ENCODE measurements around the gene SLC2A13.
"Not testable (repeated sequence)": the region's sequence is repeated elsewhere in the genome, so short reads cannot be mapped to it uniquely, and the experiment has no call there.

Gene SLC2A13

DNA sequence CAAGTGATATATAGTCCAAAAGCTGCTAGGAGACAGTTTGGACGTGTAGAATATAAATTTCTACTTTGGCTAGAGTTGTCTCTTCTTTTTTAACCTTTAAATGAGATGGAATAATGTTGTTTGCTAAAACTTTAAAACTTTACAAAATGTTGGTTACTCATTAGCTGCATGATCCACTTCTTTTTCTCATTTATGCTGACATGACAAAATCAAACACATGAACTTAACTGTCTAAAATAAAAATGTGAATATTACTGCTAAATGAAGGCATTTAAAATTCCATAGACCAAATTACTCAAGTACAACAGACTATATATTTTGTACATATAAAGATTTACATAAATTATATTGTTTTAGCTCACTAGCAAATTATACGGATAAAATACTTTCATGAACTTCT is 350.4 kb downstream of the SLC2A13 start:
- in situ Hi-C loops (cut with MboI; ENCODE audit: low pct_unique_long_range_greater_than_20kb, low sequenced_read_pairs, unreplicated experiment) = loop anchor here (25.0 kb wide), 1 partner anchor 357 kb away; the partner anchor contains the start of gene SLC2A13

DNA sequence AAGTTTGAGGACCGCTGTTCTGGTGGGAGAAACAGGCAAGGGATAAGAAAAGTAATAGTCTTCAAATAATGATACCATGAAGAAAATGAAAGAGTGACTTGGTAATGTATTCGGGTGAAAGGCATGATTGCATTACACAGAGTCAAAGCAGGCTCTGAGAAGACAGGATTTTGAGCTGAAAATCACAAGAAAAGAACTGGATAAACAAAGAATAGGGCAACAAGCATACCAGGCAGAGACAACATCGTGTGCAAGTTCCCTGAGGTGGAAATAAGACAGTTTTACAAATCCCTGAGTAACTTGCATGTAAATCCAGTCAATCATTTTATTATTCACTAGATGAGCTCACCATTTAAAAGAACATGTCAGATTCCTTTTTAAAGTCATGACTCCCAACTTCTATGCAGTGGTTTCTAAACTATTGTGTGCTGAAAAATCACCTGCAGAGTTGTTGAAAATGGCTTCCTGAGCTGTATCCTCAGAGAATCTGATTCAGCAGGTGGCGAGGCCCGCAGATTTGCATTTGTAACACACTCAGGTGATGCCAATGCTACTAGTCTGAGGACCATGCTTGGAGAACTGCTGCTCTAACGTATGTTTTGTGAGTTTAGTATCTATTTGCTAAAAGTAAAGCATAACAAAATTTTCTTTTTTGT is 353.3 kb downstream of the SLC2A13 start:
- in situ Hi-C loops (cut with MboI; ENCODE audit: low pct_unique_long_range_greater_than_20kb, low sequenced_read_pairs, unreplicated experiment) = loop anchor here (25.0 kb wide), 1 partner anchor 360 kb away; the partner anchor contains the start of gene SLC2A13
- TF ChIP-seq, protein P1, sequence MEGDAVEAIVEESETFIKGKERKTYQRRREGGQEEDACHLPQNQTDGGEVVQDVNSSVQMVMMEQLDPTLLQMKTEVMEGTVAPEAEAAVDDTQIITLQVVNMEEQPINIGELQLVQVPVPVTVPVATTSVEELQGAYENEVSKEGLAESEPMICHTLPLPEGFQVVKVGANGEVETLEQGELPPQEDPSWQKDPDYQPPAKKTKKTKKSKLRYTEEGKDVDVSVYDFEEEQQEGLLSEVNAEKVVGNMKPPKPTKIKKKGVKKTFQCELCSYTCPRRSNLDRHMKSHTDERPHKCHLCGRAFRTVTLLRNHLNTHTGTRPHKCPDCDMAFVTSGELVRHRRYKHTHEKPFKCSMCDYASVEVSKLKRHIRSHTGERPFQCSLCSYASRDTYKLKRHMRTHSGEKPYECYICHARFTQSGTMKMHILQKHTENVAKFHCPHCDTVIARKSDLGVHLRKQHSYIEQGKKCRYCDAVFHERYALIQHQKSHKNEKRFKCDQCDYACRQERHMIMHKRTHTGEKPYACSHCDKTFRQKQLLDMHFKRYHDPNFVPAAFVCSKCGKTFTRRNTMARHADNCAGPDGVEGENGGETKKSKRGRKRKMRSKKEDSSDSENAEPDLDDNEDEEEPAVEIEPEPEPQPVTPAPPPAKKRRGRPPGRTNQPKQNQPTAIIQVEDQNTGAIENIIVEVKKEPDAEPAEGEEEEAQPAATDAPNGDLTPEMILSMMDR (IDR thresholded peaks at IDR 0.05; ENCODE audit: extremely low read depth, insufficient read depth, missing control alignments) = no peak
- no peak for DNase-seq (ENCODE audit: low spot score)

More for the DNA sequence above, 350.4 kb downstream of the SLC2A13 start:
- TF ChIP-seq, protein P1 (IDR thresholded peaks at IDR 0.05; ENCODE audit: extremely low read depth, insufficient read depth, missing control alignments) = no peak
- DNase-seq (ENCODE audit: low spot score) = no peak

DNA sequence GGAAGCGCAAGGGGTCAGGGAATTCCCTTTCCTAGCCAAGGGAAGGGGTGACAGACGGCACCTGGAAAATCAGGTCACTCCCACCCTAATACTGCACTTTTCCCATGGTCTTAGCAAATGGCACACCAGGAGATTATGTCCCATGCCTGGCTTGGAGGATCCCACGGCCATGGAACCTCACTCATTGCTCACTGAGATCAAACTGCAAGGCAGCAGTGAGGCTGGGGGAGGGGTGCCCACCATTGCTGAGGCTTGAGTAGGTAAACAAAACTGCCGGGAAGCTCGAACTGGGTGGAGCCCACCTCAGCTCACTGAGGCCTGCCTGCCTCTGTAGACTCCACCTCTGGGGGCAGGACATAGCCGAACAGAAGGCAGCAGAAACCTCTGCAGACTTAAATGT is 359.7 kb downstream of the SLC2A13 start:
- in situ Hi-C loops (cut with MboI; ENCODE audit: low pct_unique_long_range_greater_than_20kb, low sequenced_read_pairs, unreplicated experiment); DNase-seq (ENCODE audit: low spot score): not testable (repeated sequence)

DNA sequence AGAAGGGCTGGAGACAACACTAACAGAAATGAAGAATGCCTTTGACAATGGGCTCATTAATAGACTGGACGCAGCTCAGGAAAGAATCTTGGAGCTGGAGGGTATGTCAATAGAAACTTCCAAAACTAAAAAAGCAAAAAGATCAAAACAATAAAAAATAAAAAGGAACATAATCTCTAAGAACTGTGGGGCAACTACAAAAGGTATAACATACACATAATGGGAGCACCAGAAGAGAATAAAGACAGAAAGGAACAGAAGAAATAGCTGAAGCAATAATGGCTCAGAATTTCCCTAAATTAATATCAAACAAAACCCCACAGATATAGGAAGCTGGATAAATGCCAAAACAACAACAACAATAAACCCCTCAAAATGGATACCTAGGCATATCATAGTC is 362.2 kb downstream of the SLC2A13 start:
- in situ Hi-C loops (cut with MboI; ENCODE audit: low pct_unique_long_range_greater_than_20kb, low sequenced_read_pairs, unreplicated experiment) = no loop called here
- DNase-seq (ENCODE audit: low spot score) = no peak
- TF ChIP-seq, protein P1 (IDR thresholded peaks at IDR 0.05; ENCODE audit: extremely low read depth, insufficient read depth, missing control alignments) = no peak

DNA sequence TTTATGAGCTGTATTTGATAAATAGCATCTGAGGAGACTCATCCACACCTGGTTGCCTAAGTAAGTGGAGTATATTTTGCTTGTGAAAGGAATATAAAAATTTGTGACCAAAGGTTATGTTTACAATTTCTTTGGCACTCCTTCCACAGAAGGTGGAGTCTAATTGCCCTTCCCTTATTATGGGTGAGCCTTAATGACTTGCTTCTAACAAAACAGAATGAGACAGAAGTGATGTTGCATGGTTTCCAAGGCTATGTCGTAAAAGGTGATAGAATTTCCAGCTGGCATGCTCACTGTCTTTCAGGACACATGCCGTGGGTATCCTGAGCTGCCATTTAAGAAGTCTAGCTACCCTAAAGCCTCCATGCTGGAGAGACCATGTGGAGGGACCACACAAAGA is 369.5 kb downstream of the SLC2A13 start:
- in situ Hi-C loops (cut with MboI; ENCODE audit: low pct_unique_long_range_greater_than_20kb, low sequenced_read_pairs, unreplicated experiment) = no loop called here
- TF ChIP-seq, protein P1 (IDR thresholded peaks at IDR 0.05; ENCODE audit: extremely low read depth, insufficient read depth, missing control alignments) = no peak
- no peak for DNase-seq (ENCODE audit: low spot score)

DNA sequence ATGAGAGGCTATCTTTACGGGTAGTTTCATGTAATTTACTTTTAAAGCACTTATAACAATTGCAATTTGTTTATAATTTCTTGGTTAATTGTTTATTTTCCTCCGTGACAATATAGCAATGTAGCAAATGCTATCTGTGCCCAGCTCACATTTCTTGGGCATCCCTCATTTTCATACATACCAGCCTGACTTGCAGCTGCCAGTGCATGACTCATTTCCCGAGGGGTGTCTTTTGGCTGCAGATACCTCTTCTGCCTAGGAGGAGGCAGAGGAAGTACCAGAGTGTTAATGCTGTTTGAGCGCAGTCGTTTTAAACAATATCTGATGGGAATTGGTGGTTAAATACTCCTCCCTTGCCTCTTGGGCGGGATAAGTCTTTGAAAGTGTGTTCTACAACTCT is 382.1 kb downstream of the SLC2A13 start:
- in situ Hi-C loops (cut with MboI; ENCODE audit: low pct_unique_long_range_greater_than_20kb, low sequenced_read_pairs, unreplicated experiment) = no loop called here
- TF ChIP-seq, protein P1 (IDR thresholded peaks at IDR 0.05; ENCODE audit: extremely low read depth, insufficient read depth, missing control alignments) = no peak
- DNase-seq (ENCODE audit: low spot score) = no peak

DNA sequence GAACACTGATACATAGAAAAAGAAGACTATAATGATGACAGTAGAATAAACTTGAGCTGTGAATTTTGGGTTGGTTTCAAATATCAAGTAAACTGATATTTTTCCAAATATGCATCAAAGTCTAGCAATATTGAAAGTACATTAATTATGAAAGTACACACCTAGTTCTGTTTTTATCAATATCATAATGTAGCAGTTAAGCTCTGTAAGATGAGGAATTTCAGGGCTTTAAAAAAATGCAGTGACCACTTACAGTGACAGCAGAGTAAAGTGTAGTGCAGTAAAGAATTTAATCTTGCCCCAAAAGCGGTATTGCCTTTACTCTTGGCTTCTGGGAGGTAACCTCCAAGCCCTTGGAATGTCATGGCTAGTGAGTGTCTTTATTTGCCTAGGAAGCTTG is 383.4 kb downstream of the SLC2A13 start:
- no peak for DNase-seq (ENCODE audit: low spot score)
- TF ChIP-seq, protein P1 (IDR thresholded peaks at IDR 0.05; ENCODE audit: extremely low read depth, insufficient read depth, missing control alignments) = no peak
- in situ Hi-C loops (cut with MboI; ENCODE audit: low pct_unique_long_range_greater_than_20kb, low sequenced_read_pairs, unreplicated experiment) = no loop called here
